ENCODE results near the gene TRABD.
"Not testable (repeated sequence)": the region's sequence is repeated elsewhere in the genome, so short reads cannot be mapped to it uniquely, and the experiment has no call there.

Gene TRABD

GRCh38 chr22:50185375-50186087 lies at the start of gene TRABD:
TRABD (plus strand) TSS chr22:50185913; CDS start chr22:50193061, 7,148 bp downstream.
- TF ChIP-seq, protein P1, sequence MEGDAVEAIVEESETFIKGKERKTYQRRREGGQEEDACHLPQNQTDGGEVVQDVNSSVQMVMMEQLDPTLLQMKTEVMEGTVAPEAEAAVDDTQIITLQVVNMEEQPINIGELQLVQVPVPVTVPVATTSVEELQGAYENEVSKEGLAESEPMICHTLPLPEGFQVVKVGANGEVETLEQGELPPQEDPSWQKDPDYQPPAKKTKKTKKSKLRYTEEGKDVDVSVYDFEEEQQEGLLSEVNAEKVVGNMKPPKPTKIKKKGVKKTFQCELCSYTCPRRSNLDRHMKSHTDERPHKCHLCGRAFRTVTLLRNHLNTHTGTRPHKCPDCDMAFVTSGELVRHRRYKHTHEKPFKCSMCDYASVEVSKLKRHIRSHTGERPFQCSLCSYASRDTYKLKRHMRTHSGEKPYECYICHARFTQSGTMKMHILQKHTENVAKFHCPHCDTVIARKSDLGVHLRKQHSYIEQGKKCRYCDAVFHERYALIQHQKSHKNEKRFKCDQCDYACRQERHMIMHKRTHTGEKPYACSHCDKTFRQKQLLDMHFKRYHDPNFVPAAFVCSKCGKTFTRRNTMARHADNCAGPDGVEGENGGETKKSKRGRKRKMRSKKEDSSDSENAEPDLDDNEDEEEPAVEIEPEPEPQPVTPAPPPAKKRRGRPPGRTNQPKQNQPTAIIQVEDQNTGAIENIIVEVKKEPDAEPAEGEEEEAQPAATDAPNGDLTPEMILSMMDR (conservative IDR thresholded peaks at IDR 0.05; ENCODE audit: low read depth, low read length): no peak
- H3K4me3 ChIP-seq (ENCODE audit: low read length): peak within 1 kb of the TSS; percentile 66
- DNase-seq (ENCODE audit: low read depth): peak; percentile 52

GRCh38 chr22:50136581-50137015 lies 49.1 kb upstream of the TRABD start:
- DNase-seq (ENCODE audit: low read depth): no peak
- TF ChIP-seq, protein P1 (conservative IDR thresholded peaks at IDR 0.05; ENCODE audit: low read depth, low read length): no peak

GRCh38 chr22:50137277-50137676 lies 48.4 kb upstream of the TRABD start:
- DNase-seq (ENCODE audit: low read depth); H3K4me3 ChIP-seq (ENCODE audit: low read length): not testable (repeated sequence)

More at GRCh38 chr22:50136581-50137015, 49.1 kb upstream of the TRABD start:
- no peak overlapping the region for H3K4me3 ChIP-seq (ENCODE audit: low read length)

- H3K4me3 ChIP-seq (ENCODE audit: low read length): no peak overlapping the region
- DNase-seq (ENCODE audit: low read depth): no peak
- TF ChIP-seq, protein P1 (conservative IDR thresholded peaks at IDR 0.05; ENCODE audit: low read depth, low read length): no peak
These were observed 47.7 kb upstream of the TRABD start for GRCh38 chr22:50138041-50138440.

- TF ChIP-seq, protein P1 (conservative IDR thresholded peaks at IDR 0.05; ENCODE audit: low read depth, low read length): no peak
- DNase-seq (ENCODE audit: low read depth): no peak
- H3K4me3 ChIP-seq (ENCODE audit: low read length): no peak overlapping the region
These were observed 46.7 kb upstream of the TRABD start for GRCh38 chr22:50138988-50139387.

DNA sequence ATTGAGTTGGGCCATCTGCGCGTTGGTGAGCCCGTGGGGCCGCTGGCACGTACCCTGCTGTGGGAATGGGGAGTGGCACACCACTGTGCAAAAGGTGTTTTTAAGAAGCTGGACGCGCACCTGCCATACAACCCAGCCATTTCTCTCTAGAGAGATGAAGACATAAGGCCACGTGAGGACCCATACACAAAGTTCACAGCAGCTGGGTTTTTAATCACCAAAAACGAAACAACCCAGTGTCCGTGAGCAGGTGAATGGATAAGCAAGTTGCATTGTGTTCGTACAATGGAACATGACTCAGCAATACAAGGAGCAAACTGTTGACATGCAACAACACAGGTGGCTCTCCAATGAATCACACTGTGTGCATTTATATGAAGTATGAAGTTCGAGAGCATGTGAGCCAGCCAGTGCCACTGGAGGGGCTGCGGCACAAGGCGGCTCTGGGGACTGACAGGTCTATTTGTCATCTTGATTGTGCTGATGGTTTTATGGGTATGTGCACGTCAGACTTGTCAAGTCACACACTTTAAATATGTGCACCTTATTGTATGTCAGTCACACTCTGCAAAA lies 45.8 kb upstream of the TRABD start:
- no peak for DNase-seq (ENCODE audit: low read depth)
- TF ChIP-seq, protein P1 (conservative IDR thresholded peaks at IDR 0.05; ENCODE audit: low read depth, low read length): no peak
- H3K4me3 ChIP-seq (ENCODE audit: low read length): no peak overlapping the region

- TF ChIP-seq, protein P1 (conservative IDR thresholded peaks at IDR 0.05; ENCODE audit: low read depth, low read length): no peak
- no peak overlapping the region for H3K4me3 ChIP-seq (ENCODE audit: low read length)
- DNase-seq (ENCODE audit: low read depth): no peak
These were observed 45.1 kb upstream of the TRABD start for GRCh38 chr22:50140615-50141014.
